Thyroid gland (tissue), 4 donors: ENCODE measurements around the gene VARS1. TPM values are rescaled to one million over a fixed set of nuclear protein-coding genes. Genes with fewer than 3 reads are reported as not detected.

Experiments
- DNase-seq, 2 donors: peaks; one replicate each; pipeline ENCODE4 v3.0.0-alpha.2; 2019
- H3K27ac ChIP-seq, 3 donors: fragments of 200-600 bp; sonication (generic); 1 replicate in 2 of 3; 2 replicates in 1 of 3; pipeline ENCODE4 v1.5.1; 2016 to 2019; ENCODE audit warnings: mild to moderate bottlenecking in 1 of 3, moderate library complexity in 1 of 3
- H3K27me3 ChIP-seq: fragments of 200-600 bp; sonication (generic); one replicate; pipeline ENCODE4 v1.5.1; 2019
- H3K36me3 ChIP-seq, 2 donors: fragments of 200-600 bp; sonication (generic); one replicate each; pipeline ENCODE4 v1.5.1; 2016 to 2019
- H3K4me1 ChIP-seq, 2 donors: fragments of 200-600 bp; sonication (generic); one replicate each; pipeline ENCODE4 v1.5.1; 2017 to 2019
- H3K4me3 ChIP-seq, 3 donors: fragments of 200-600 bp; sonication (generic); replicated peaks in 1 of 3; 1 replicate in 2 of 3; 2 replicates in 1 of 3; pipeline ENCODE4 v1.5.1; 2016; ENCODE audit warnings: mild to moderate bottlenecking in 1 of 3
- H3K9me3 ChIP-seq: fragments of 200-600 bp; sonication (generic); one replicate; pipeline ENCODE4 v1.5.1; 2017
- POLR2A ChIP-seq, 2 donors: fragments of 450-650 bp; IDR thresholded peaks; one replicate each; pipeline ENCODE4 v1.6.1; 2017; ENCODE audit warnings: antibody characterized with exemption in 2 of 2, mild to moderate bottlenecking in 2 of 2, moderate library complexity in 1 of 2
- WGBS, 2 donors: methylation state at CpG; one replicate each; pipeline ENCODE4 v1.1.5; 2017; 5-methylcytosine and 5-hydroxymethylcytosine counted together
- intact Hi-C: fragments of 100-400 bp; cut with DNase I; formaldehyde crosslinking; loops from one replicate; pipeline ENCODE4 v1.15.1; 2023
- total RNA-seq, 4 donors: library from RNA; depleted of rRNA; stranded (reverse); fragments of >200 nt; gene quantifications; one replicate each; pipeline ENCODE4 v1.2.3, GENCODE V29; 2016
- TF ChIP-seq, protein P1 (sequence below), 6 experiments: fragments of 200-600 bp in 3 of 6; fragments of 450-650 bp in 3 of 6; sonication (generic) in 3 of 6; IDR thresholded peaks; one replicate each; pipeline ENCODE4 v1.5.1; 2016 to 2019; ENCODE audit warnings: antibody characterized with exemption in 6 of 6, mild to moderate bottlenecking in 2 of 6, inconsistent platforms in 1 of 6, moderate library complexity in 1 of 6

VARS1 gene
- total RNA-seq, 4 donors from 2014 or later, result 33.8 to 120 (median 39.9) TPM

- peak in 1 of 2 donors; percentile 22 for DNase-seq
- TF ChIP-seq, protein P1, sequence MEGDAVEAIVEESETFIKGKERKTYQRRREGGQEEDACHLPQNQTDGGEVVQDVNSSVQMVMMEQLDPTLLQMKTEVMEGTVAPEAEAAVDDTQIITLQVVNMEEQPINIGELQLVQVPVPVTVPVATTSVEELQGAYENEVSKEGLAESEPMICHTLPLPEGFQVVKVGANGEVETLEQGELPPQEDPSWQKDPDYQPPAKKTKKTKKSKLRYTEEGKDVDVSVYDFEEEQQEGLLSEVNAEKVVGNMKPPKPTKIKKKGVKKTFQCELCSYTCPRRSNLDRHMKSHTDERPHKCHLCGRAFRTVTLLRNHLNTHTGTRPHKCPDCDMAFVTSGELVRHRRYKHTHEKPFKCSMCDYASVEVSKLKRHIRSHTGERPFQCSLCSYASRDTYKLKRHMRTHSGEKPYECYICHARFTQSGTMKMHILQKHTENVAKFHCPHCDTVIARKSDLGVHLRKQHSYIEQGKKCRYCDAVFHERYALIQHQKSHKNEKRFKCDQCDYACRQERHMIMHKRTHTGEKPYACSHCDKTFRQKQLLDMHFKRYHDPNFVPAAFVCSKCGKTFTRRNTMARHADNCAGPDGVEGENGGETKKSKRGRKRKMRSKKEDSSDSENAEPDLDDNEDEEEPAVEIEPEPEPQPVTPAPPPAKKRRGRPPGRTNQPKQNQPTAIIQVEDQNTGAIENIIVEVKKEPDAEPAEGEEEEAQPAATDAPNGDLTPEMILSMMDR (IDR thresholded peaks at IDR 0.05), result no peak
- no peak for TF ChIP-seq POLR2A (IDR thresholded peaks at IDR 0.05)
- H3K4me1 ChIP-seq, result peaks cover 8 to 14% of the 10 kb centered on the region in 2 donors
- no peak overlapping the region for H3K4me3 ChIP-seq
- peak overlapping the region in 2 of 3 donors; percentile 66 to 69 for H3K27ac ChIP-seq
- WGBS, 2 donors, result 53 to 66% methylated on average over 7 to 10 of the region's 14 CpGs
- peaks cover 24 to 31% of the 10 kb centered on the region in 2 donors for H3K36me3 ChIP-seq
- intact Hi-C loops, result no loop called here
- no peaks in the 10 kb centered on the region for H3K27me3 ChIP-seq
- H3K9me3 ChIP-seq, result no peaks in the 10 kb centered on the region
Observed at GRCh38 chr6:31776485-31776988, 19.0 kb downstream of the VARS1 start.

- H3K27me3 ChIP-seq, result no peaks in the 10 kb centered on the region
- intact Hi-C loops, result no loop called here
- no peaks in the 10 kb centered on the region for H3K9me3 ChIP-seq
- peaks cover 17 to 24% of the 10 kb centered on the region in 2 donors for H3K36me3 ChIP-seq
- 89 to 93% methylated on average over 19 to 25 of the region's 32 CpGs for WGBS, 2 donors
- TF ChIP-seq POLR2A (IDR thresholded peaks at IDR 0.05), result no peak
- TF ChIP-seq, protein P1 (IDR thresholded peaks at IDR 0.05), result no peak
- H3K4me1 ChIP-seq, result peaks cover 8 to 14% of the 10 kb centered on the region in 2 donors
- no peak for DNase-seq
- no peak overlapping the region for H3K4me3 ChIP-seq
- H3K27ac ChIP-seq, result peak overlapping the region in 1 of 3 donors; percentile 66
Observed at GRCh38 chr6:31775633-31776484, 19.7 kb downstream of the VARS1 start.

DNA sequence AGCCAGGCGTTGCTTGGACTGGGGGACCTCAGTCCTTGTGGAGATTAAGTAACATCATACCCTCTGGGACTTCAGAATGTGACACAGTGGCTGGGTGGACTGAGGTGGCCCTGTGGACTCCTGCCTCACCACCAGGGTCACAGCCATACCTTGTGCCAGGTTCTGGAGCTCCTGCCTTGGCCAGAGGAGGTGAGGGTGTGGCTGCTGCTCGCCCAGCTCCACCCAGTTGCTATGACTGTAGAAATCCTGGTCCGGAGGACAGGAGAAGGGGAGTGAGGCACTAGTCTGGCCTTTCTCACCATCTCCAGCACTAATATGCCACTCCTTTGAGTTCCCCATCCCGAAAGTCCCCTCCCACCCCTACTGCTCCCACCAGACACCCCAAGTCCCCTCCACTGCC lies 20.4 kb downstream of the VARS1 start:
- H3K4me1 ChIP-seq, result peaks cover 8 to 14% of the 10 kb centered on the region in 2 donors
- intact Hi-C loops, result no loop called here
- no peak overlapping the region for H3K27ac ChIP-seq
- peaks cover 11 to 17% of the 10 kb centered on the region in 2 donors for H3K36me3 ChIP-seq
- TF ChIP-seq, protein P1 (IDR thresholded peaks at IDR 0.05), result no peak
- no peak for TF ChIP-seq POLR2A (IDR thresholded peaks at IDR 0.05)
- 71 to 88% methylated on average over 2 to 4 of the region's 4 CpGs for WGBS, 2 donors
- H3K4me3 ChIP-seq, result no peak overlapping the region
- H3K9me3 ChIP-seq, result no peaks in the 10 kb centered on the region
- H3K27me3 ChIP-seq, result no peaks in the 10 kb centered on the region
- DNase-seq, result no peak

DNA sequence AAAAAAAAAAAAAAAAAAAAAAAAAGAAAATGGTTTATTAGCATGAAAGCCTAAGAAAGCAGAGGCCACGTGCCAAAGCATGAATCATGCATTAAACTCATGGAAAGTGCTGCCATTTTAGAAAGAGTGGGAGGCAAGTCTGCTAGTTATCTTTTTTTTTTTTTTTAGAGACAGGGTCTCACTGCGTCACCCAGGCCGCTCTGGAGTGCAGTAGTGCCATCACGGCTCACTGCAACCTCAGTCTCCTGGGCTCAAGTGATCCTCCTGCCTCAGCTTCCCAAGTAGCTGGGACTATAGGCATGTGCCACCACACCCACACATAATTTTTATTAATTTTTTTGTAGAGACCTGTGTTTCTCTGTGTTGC lies 23.6 kb downstream of the VARS1 start:
- intact Hi-C loops, result no loop called here
- TF ChIP-seq, protein P1 (IDR thresholded peaks at IDR 0.05), result no peak
- no peak for TF ChIP-seq POLR2A (IDR thresholded peaks at IDR 0.05)
- H3K9me3 ChIP-seq, result no peaks in the 10 kb centered on the region
- peaks cover 6 to 8% of the 10 kb centered on the region in 2 donors for H3K4me1 ChIP-seq
- H3K27ac ChIP-seq, result no peak overlapping the region
- WGBS, 2 donors, result 64 to 85% methylated on average over 4 of the region's 4 CpGs
- DNase-seq, result no peak
- H3K36me3 ChIP-seq, result no peaks in the 10 kb centered on the region
- H3K27me3 ChIP-seq, result no peaks in the 10 kb centered on the region
- no peak overlapping the region for H3K4me3 ChIP-seq

DNA sequence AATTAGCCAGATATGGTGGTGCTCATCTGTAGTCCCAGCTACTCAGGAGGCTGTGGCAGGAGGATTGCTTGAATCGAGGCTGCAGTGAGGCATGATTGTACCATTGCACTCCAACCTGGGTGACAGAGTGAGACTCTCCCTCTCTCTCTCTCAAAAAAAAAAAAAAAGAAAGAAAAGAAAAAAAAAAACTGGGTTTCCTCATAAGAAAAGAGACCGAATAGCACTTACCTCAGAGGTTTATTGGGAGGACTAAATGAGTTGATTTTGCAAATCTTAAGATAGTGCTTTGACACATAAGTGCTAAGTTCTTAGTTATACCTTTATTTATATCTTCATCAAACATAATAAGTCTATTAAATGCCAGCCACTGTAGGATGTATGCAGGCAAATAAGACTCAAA lies 24.7 kb downstream of the VARS1 start:
- Histone ChIP-seq H3K4me1 (no peaks in the 10 kb centered on the region), H3K4me3 (no peak overlapping the region), H3K27me3 (no peaks in the 10 kb centered on the region), H3K36me3 (no peaks in the 10 kb centered on the region), H3K27ac (no peak overlapping the region), H3K9me3 (no peaks in the 10 kb centered on the region)
- no peak for DNase-seq
- intact Hi-C loops, result no loop called here
- TF ChIP-seq, protein P1 (IDR thresholded peaks at IDR 0.05), result no peak
- no peak for TF ChIP-seq POLR2A (IDR thresholded peaks at IDR 0.05)
- 86 to 98% methylated on average over 2 of the region's 2 CpGs for WGBS, 2 donors
